Activated T-helper 1 cell treated with Interleukin-2 at 50 U/mL for 16 hours (primary cell): ENCODE results near the gene STXBP6.

Experiments used
- DNase-seq: peaks from one replicate; pipeline ENCODE4 v3.0.0-alpha.2; 2020; ENCODE audit warnings: low read depth

Gene STXBP6

DNA sequence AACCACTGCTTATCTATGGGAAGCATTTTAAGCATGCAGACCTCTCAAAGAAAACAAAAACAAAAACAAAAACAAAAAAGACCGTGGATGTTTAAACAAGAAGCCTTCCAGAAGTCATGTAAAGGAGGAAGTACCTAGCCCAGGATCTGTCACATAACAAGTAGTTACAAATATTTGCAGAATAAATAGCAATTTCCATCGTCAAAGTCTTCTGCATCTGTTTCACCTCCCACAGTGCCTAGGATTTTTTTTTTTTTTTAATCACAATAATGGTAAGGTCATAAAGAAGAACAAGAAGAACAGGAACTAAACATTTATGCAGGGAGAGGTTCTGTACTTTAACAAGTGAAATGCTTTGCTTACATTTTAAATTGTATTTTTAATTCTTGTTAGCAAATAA lies 2.4 kb upstream of the STXBP6 start:
- DNase-seq: no peak

DNA sequence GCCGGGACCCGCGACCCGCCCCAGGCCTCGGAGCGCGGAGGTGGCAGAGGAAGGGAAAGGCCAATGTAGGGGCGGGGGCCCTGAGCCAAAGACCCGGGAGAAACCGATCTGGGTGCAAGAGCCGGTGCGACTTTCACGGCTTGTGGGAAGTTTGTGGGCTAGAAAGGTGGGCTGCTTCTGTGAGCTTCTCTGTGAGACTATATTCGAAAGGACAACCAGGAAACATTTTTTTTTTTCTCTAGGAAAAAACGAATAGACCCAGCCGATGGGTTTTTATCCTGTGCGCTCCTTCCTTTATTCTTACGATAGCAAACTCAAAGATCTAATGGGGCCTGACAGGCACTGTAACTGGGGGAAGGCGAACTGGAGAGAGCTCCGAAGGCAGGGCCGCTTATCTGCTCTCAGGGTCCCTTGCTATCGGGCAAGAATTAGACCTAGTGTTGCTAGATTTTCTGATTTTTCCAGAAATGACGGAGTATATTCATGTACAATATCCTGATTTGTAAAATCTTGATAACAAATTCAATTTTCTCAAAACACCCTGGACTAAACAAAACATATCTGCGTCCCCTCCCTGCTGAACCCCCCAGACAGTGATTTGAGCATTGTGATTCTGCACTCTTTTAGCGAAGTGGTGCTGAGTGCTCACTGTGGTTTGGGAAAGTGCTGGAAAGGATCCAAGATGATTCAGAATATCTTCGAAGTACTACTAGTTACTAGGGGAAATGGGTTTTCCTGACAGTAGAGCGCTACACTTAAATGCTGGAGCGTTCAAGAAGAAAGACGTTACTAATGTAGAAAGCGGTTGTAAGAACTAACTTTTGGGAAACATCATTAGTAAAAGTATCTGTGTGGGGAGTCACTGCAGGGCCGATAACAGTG lies 563 bp upstream of the STXBP6 start:
- DNase-seq: no peak

DNA sequence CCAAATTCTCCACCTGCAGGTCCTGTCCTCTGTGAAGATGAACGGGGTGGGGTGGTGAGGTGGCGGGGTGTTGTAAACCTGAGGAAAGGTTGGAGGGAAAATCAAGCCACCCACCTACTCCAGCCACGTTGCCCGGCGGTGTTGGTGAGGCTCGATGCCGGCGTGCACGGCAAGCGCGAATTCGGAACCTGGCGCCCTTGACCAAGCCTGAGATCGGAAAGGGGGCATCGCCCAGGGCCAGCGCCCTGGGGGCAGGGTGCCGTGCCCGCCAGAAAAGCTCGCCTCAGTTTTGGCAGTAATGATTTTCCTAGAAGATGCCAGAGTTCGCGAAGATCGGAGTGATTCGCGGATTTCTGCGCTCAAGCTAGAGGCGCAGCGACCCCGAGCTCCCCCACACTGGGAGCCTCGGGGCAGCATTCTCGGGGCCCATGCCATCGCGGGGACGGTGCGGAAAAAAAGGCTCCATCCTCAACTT lies 817 bp downstream of the STXBP6 start:
- no peak for DNase-seq

DNA sequence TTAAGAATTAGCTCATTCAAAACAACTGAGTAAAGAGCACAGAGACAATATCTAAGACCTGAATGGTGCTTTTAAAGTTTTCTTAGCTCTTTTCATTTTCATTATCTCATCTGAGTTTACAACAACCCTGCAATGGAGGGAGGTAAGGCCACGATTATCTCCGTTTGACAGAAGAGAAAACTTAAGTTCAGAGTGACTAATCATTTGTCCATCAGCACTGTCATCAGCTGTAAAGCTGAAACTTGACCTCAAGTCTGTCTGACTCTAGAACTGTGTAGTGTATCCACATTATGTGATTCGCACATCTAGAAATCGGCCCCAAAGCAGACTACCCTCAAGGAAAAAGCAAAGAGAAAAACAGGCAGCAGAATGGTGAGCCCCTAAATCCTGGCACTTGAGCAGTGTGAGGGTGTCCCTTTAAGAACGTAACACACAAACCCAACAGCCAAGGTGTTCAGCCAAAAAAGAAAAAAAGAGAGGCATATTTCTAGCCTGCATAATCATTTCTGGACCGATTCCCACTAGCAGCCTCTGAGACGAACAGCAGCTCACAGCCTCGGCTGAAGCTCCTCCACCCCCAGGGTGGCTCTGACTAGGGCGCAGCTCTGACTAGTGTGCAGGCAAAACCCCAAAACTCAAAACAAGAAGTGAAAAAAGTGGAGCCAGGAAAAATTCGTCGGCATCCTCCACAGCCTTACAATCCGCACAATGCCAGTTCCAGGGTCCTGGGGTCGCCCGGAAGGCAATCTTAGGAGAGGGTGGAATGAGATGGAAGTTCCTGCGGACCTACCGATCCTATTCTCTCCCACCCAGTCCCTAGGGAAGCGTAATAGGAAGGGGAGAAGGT lies 1.6 kb downstream of the STXBP6 start:
- DNase-seq: no peak

DNA sequence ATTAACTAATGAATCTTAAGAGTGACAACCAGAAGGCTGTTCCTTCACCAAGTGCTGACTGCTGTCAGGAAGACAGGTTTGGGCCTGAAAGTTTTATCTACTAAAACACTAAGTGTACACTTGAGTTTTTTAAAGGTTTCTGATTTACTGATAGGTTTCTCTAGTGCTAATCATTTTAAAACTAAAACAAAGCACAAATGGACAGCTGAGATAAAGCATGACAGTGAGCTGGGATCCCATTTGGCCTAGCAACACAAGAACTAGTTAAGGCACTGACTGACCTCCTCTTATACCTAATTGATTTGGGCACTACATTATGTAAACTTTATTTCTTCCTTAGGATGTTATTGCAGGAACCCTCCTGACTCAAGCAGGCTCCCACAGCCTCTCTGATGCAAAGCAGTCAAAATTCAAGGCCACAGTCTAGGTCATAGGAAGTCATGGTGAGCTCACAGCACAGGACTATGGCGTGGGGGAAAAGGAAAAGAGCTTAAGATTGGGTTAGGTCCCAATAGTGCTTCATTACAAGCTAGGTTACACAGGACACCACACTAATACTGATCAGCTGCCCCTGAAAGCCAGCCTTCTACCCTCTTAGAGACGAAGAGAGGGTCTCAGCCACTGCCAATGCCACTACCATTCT lies 3.5 kb downstream of the STXBP6 start:
- no peak for DNase-seq

DNA sequence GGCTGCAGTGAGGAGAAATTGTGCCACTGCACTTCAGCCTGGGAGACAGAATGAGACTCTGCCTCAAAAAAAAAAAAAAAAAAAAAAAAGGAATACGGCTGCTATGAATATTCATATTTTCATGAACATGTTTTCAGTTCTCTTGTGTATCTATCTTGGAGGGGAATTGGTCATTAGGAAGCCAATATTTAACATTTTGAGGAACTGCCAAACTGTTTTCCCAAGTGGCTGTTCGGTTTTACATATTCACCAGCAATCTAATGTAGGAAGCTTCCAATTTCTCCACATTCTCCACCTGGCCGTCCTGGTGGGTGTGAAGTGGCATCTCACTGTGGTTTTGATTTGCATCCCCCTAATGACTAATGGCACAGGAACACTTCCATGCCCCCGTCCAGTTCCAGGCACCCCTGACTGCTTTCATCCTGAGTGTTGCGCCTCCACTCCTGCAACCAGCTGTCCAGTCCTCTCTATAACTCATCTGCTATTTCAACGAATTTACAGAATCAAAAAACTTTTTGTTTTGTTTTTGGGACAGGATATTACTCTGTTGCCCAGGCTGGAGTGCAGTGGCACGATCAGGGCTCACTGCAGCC lies 5.7 kb downstream of the STXBP6 start:
- no peak for DNase-seq

DNA sequence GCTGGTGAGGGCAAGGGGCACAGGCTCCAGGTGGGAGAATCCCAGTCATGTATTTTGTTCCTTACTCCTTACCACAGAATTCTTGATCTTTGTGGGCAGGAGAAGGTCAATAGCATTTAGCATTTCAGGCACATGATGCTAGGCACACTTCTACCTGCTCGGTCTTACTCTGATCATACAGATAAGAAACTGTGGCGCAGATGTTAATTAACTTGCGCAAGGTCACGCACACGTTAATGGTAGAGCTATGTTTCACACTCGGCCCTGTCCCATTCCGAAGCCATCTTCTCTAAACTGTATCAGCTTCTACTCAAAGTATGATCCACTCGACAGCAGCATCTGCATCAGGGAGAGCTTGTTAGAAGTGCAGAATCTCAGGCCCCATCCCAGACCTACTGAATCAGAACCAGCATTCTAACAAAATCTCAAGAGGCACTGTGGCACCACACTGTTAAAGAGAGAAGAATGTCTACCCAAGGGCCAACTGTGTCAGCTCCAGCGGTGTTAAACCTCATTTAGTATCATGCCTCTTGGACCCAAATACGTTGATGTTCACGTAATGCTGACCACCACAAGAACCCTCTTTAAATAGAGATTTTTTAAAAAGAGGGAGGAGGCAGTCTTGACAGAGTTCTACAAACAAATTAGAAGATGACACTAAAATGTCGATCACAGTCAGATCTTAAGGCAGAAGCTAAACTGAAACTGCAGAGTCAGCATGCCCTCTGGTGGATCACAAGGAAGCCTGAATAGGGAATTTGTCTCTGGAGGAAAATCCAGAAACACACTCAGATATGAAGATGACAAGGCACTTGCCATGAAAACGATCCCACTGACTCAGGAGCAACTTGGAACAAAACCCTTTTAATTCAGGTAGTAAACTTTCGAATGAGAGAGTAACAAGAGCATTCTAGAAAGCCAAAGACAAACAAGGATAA lies 7.3 kb downstream of the STXBP6 start:
- no peak for DNase-seq

DNA sequence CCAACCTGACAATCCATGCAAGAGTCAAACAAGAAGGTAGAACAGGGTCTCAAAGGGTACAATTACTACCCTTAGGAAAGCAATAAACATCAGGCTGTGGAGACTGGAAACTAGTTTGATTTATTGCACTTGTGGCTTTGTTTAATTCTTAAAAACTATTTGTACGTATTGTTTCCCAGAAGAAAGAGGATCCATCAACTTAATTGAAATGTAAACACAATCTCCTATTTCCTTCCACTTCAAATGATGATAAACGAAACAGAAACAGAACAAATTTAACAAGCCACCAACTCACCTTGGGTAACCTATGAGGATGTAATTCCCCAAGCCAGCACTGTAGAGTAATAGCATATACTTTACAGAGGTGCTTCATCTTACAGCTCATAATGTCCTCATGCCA lies 8.0 kb downstream of the STXBP6 start:
- DNase-seq: no peak

DNA sequence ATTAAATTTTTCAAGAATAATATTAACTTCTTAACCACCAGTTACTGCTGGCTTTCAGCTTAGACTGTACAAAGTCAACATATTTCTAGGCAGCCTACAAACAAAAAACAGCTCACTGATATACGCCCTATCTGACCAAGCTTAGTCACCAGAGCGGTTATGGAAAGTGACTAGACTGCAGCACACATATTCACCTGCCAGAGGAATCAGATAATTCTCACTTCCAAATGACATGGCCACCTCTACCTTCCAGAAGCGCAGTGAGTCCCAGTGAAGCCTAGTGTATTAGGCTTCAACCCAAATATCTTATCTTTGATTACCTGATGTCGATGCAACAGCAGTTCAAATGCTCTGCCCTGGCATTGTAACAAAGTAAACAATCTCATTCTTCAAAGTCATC lies 8.5 kb downstream of the STXBP6 start:
- no peak for DNase-seq

DNA sequence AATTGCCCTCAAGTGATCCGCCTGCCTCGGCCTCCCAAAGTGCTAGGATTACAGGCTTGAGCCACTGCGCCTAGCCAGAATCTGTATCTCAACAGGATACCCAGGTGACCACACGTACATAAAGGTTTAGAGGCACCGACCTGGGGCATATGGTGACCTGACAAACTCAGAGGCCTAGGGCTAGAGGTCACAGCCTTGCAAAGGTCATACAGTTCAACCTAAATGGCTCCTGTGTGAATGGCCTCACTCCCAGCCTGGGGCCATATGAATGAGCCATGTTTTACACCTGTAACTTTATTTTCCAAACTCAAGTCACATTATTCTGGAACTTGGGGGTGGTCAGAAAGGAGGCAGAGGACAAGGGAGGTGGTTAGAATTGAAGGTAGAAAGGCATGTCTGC lies 10.0 kb downstream of the STXBP6 start:
- DNase-seq: no peak

DNA sequence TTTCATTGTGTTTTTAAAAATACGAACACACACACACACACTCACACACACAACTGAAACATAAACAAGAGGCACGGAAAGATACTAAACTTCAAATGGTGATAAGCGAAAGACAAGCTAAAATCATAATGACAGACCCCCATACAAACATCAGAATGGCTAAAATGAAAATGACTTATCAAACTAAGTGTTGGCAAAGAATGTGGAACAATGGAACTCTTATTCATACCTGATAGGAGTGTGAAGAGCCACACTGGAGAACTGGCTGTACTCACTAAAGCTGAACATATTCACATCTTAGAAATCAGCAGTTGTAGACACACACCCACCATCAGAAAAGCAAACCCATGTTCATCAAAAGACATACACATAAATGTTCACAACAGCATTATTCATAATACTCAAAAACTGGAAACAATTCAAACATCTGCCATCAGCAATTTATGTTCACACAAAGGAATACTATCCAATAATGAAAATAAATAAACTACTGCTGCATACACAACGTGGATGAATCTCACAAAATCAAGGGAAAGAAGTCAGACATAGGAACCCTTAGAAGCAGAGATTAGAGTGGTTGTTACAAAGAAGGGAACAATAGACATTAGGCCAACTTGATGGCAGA lies 11.8 kb downstream of the STXBP6 start:
- no peak for DNase-seq

DNA sequence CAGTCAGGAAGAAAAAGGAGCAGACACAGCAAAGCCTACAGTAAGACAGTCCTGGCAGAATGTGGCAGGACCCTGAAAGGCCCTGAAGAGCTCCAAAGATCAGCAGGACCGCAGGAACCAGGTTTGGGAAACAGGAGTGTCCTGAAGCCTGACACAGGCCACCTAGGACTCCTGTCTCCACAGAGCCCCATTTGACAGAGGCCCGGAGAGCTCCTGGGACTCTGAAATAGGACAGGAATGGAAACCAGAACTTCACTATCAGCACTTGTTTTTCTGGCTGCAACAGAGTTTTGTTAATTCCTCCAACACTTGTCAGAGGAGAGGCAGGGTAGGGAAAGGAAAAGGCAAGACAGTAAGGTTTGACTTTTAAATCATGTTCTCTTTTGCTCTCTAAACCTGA lies 12.9 kb downstream of the STXBP6 start:
- no peak for DNase-seq

DNA sequence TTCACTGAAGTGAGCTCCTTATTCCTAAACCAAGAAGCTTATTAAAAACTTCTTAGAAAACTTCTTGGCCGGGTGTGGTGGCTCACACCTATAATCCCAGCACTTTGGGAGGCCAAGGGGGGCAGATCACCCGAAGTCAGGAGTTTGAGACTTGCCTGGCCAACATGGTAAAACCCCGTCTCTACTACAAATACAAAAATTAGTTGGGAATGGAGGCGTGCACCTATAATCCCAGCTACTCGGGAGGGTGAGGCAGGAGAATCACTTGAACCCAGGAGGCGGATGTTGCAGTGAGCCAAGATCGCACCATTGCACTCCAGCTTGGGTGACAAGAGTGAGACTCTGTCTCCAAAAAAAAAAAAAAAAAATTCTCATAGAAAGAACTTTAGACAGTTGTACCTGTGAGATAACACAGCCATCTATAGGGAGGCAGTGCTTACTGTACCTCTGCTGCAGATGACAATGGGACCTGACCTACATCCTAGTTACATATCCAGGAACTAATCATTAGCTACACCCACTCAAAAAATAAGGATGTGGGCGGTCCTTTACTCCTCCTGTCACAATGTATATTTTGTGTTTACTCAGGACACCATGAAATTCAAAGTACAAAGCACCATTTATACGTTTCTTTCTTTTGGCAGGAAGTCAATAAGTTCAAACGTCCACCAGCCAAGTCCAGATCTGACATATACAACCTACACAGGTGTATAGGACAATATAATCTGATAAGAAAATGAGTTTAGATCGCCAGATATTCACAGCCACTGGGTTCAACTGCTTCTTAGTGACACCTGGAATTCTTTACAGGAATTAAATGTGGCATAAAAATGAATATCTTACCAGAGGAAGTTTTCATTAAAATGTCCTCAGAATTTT lies 14.9 kb downstream of the STXBP6 start:
- DNase-seq: no peak

DNA sequence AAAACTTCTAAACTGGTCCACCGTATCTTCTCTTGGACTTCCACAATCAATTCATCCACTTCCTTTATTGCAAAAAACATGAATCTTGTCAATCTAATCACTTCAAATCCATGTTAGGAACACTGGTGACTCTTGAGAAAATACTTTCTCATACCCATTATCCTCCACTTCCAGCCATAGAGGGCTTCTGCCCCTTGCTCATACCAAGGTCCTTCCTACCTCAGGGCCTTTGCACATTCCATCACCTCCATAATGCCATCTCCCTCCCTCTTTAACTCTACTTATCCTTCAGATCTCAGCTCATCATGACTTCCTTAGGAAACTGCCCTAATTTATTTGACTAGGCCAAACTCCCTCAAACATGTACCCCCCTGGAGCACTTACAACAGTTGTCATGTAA lies 16.6 kb downstream of the STXBP6 start:
- no peak for DNase-seq

DNA sequence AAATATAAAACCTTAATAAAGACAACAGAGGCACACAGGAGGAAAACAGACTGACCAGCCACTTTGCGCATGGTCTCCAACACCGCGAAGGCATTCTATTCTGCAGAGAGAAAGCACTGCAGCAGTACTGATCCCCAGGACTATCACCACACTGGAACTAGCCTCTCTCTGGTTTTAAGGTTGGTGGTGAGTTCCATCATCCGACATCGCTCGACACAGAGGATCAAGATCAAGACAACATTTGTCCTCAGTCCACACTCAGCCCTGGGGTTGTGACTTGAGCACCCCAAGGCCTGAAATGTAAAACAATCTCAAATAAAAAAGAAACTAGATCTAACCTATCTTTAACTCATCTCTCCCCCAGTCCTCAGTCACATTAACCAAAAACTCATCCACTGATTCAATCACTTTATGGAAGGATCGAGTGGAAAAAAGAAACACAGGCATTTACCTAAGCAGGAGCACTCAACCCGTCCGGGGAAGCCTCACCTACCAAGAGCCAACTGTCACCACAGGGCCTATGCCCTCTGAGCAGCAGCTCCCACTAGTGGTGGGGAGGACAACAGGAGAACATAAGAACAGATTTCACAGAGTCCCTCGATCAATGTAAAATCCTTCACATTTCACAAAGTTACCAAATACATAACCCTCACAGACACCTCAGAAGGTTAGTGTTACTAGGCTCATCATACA lies 17.7 kb downstream of the STXBP6 start:
- no peak for DNase-seq

DNA sequence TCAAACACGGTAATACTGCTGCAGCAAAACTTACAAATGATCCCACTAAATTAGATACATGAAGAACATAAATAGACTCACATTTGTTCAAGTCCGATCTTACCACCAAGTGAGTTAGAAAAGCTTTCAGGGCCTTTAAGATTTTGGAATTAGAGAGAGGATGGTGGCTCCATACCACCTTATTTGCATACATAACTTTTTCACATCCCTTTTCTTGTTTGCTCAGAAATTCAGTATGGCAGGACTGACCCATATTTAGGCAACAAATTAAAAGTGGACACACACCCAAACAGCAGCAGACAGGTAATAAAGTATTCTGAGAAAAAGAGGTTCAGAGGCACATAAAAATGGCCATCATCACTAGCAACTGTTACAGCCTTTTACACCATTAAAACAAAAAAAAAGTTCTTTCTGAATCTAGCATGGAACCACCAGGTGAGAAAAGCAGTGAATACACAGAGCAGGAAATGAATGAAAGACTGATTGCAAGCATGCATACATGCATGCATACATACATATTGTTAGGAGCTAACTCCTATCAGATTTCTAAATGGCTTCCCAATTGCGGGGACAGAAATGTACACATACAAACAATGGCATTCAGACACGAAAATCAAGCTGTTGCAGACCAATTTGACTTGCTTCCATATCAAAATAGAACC lies 23.3 kb downstream of the STXBP6 start:
- no peak for DNase-seq

DNA sequence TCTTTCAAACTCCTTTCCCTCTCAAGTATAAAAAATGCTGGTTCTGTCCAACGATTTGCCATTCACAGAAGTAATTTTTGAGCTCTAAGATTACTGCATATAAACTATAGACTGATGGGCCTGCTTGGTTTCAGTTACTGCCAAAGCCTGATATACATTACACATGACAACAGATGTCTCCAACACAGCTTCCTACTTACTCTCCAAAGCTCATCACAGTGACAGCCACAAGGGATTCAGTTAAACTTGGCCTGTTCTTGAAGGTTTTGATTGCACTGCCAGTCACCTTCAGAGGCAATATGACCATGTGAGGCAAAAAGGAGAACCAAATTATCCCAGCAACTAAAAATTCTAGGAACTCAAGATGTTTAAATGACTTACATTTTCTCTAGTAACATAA lies 30.1 kb downstream of the STXBP6 start:
- DNase-seq: no peak

DNA sequence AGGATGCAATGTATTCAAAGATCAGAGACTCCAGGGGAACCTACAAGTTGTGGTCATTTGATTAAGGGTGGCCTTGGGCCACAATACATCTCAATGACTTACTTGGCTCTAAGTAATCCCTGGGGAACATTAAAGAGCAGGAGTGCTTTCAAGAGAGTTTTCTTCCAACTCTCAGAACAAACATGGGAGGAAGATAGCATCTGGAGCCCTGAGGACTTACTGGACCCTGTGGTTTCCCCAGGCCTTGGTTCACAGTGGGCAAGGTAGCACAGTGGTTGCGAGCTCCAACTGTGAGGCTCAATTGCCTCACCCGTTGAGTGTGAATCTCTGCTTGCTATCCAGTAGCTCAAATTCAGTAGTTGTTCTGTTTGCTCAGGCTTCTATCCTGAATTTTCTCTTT lies 32.4 kb downstream of the STXBP6 start:
- no peak for DNase-seq

DNA sequence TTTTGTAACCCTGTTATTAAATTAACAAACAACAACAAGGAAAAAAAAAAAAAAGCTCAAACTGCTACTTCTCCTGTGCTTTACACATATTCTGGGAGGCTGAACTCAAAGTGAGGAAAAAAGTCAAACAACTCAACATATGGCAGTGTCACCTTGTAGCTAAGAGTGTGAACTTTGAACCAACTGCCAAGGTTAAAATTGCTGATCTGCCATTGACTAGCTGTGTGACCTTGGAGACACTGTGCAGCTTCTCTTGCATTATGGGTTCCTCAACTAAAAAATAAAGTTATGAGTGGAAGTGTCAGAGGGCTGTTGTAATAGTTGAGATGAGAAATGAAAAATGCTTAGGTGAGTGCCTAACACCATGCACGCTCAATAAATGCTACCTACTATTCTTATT lies 34.2 kb downstream of the STXBP6 start:
- DNase-seq: no peak
